A673 (cell line): ENCODE data around the gene THAP4. TPM values are rescaled to one million over a fixed set of nuclear protein-coding genes. Genes with fewer than 3 reads are reported as not detected.

Experiments
- BruUV-seq: library from RNA; stranded (reverse); fragments of 400-500 nt; replicated peaks from 2 replicates; lab custom pipeline; 2021; lab: Mats Ljungman, UMichigan
- CTCF ChIA-PET: fragments of 300-600 bp; sonication (Branson Sonifier 250); formaldehyde crosslinking; loops from one replicate; lab custom pipeline; 2022; ENCODE audit warnings: antibody characterized with exemption; lab: Charles Lee
- POLR2A ChIA-PET: fragments of 300-600 bp; sonication (Branson Sonifier 250); formaldehyde crosslinking; loops from one replicate; lab custom pipeline; 2022; ENCODE audit warnings: antibody characterized with exemption; ENCODE audit not compliant: low non-redundant PET; lab: Charles Lee
- DNase-seq: peaks from one replicate; pipeline ENCODE4 v3.0.0-alpha.2; 2015; ENCODE audit warnings: low spot score
- H3K27ac ChIP-seq: fragments of 200-600 bp; sonication (generic); 2 replicates; pipeline ENCODE4 v1.5.1; 2016; ENCODE audit warnings: mixed run types, low read depth, mild to moderate bottlenecking, mixed read lengths, antibody characterized with exemption, low read length; ENCODE audit not compliant: poor library complexity, severe bottlenecking
- H3K27me3 ChIP-seq: fragments of 200-600 bp; sonication (generic); replicated peaks from 2 replicates; pipeline ENCODE4 v1.6.1; 2017; ENCODE audit warnings: mixed run types, low read depth, mild to moderate bottlenecking, mixed read lengths, antibody characterized with exemption, low read length; ENCODE audit not compliant: insufficient read depth, poor library complexity
- H3K36me3 ChIP-seq: fragments of 200-600 bp; sonication (generic); 2 replicates; pipeline ENCODE4 v1.6.1; 2016; ENCODE audit warnings: mixed run types, mild to moderate bottlenecking, mixed read lengths, antibody characterized with exemption, low read length; ENCODE audit not compliant: insufficient read depth, poor library complexity, severe bottlenecking
- H3K4me1 ChIP-seq: fragments of 200-600 bp; sonication (generic); 2 replicates; pipeline ENCODE4 v1.6.1; 2017; ENCODE audit warnings: mixed run types, mild to moderate bottlenecking, mixed read lengths, antibody characterized with exemption, low read length; ENCODE audit not compliant: insufficient read depth, poor library complexity, severe bottlenecking
- H3K4me3 ChIP-seq: fragments of 200-600 bp; sonication (generic); 2 replicates; pipeline ENCODE4 v1.5.1; 2016; ENCODE audit warnings: low read depth, mixed run types, mild to moderate bottlenecking, mixed read lengths, low read length; ENCODE audit not compliant: poor library complexity, severe bottlenecking
- H3K9me3 ChIP-seq: fragments of 200-600 bp; sonication (generic); 2 replicates; pipeline ENCODE4 v1.6.1; 2016; ENCODE audit warnings: mixed run types, low read depth, mild to moderate bottlenecking, mixed read lengths, antibody characterized with exemption, low read length; ENCODE audit not compliant: poor library complexity, severe bottlenecking
- CTCF ChIP-seq: fragments of 300-800, 200-600 bp; sonication (generic); conservative IDR thresholded peaks from 2 replicates; pipeline ENCODE4 v1.5.1; 2017; ENCODE audit warnings: low read depth, mild to moderate bottlenecking, antibody characterized with exemption, low read length, moderate library complexity, mixed read lengths
- EZH2 ChIP-seq: fragments of 200-600 bp; sonication (generic); IDR thresholded peaks from 2 replicates; pipeline ENCODE4 v1.6.1; 2017; ENCODE audit warnings: borderline replicate concordance, low read depth, mild to moderate bottlenecking, mixed read lengths, antibody characterized with exemption, low read length; ENCODE audit not compliant: poor library complexity, severe bottlenecking
- intact Hi-C: fragments of 100-400 bp; cut with micrococcal nuclease; formaldehyde crosslinking; loops from one replicate; pipeline ENCODE4 v1.10.0; 2022; ENCODE audit not compliant: unreplicated experiment
- total RNA-seq: library from RNA; stranded (reverse); gene quantifications from 2 replicates; pipeline ENCODE4 v1.2.3, GENCODE V29; 2021

The THAP4 gene
- total RNA-seq, 1 experiment from 2014 or later = 82.0 TPM

GRCh38 chr2:241555711-241556110 is 81.2 kb downstream of the THAP4 start:
- H3K9me3 ChIP-seq = peaks cover 8% of the 10 kb centered on the region
- TF ChIP-seq EZH2 (no peak), CTCF (no peak)
- no peak overlapping the region for H3K4me3 ChIP-seq
- DNase-seq = no peak
- no peaks in the 10 kb centered on the region for H3K27me3 ChIP-seq
- H3K36me3 ChIP-seq = no peaks in the 10 kb centered on the region
- intact Hi-C loops = no loop called here
- no peak overlapping the region for H3K27ac ChIP-seq
- BruUV-seq = no TSS peak
- POLR2A ChIA-PET = no interaction called here
- CTCF ChIA-PET = no interaction called here
- H3K4me1 ChIP-seq = no peaks in the 10 kb centered on the region

- Histone ChIP-seq H3K9me3 (peaks cover 8% of the 10 kb centered on the region), H3K27ac (no peak overlapping the region), H3K4me3 (no peak overlapping the region), H3K27me3 (no peaks in the 10 kb centered on the region), H3K36me3 (no peaks in the 10 kb centered on the region), H3K4me1 (no peaks in the 10 kb centered on the region)
- DNase-seq = no peak
- ChIA-PET POLR2A (no interaction called here), CTCF (no interaction called here)
- TF ChIP-seq CTCF (no peak), EZH2 (no peak)
- intact Hi-C loops = no loop called here
- BruUV-seq = no TSS peak
These were observed 82.2 kb downstream of the THAP4 start for GRCh38 chr2:241554610-241555322.

- peaks cover 8% of the 10 kb centered on the region for H3K9me3 ChIP-seq
- TF ChIP-seq EZH2 (no peak), CTCF (no peak)
- no peak for DNase-seq
- ChIA-PET CTCF (no interaction called here), POLR2A (no interaction called here)
- no peaks in the 10 kb centered on the region for H3K4me1 ChIP-seq
- no peak overlapping the region for H3K4me3 ChIP-seq
- no TSS peak for BruUV-seq
- no peak overlapping the region for H3K27ac ChIP-seq
- no peaks in the 10 kb centered on the region for H3K27me3 ChIP-seq
- intact Hi-C loops = no loop called here
- no peaks in the 10 kb centered on the region for H3K36me3 ChIP-seq
These were observed 83.0 kb downstream of the THAP4 start for GRCh38 chr2:241553981-241554380.
